ENCODE results near the gene CRMP1.

The CRMP1 gene

DNA sequence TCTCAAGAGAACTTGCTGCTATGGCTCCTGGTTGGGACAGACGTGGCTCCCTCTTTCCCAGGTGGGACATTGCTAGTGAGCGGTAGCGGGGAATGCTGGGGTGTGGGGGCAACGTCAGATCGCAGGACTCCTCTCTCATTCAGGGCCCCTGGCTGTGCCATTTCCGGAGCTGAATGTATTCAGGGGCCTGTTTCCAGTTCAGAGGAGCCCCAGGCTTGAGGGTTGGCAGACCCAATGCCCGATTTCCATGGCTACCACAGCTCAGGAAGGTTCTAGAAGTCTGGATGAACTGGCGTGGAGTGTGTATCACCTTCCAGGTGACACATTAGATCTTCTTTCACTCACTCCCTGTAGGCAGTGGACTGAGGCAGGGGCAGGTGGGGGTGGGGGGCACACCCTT is 26.2 kb upstream of the CRMP1 start:
- no peak for FAIRE-seq

GRCh38 chr4:5918331-5918985 is 25.6 kb upstream of the CRMP1 start:
- no peak for FAIRE-seq

- no peak for FAIRE-seq
Observed at GRCh38 chr4:5917672-5918071, 24.8 kb upstream of the CRMP1 start.

- no peak for FAIRE-seq
Observed at GRCh38 chr4:5916229-5916628, 23.3 kb upstream of the CRMP1 start.

- no peak for FAIRE-seq
Observed at GRCh38 chr4:5913454-5913853, 20.6 kb upstream of the CRMP1 start.

DNA sequence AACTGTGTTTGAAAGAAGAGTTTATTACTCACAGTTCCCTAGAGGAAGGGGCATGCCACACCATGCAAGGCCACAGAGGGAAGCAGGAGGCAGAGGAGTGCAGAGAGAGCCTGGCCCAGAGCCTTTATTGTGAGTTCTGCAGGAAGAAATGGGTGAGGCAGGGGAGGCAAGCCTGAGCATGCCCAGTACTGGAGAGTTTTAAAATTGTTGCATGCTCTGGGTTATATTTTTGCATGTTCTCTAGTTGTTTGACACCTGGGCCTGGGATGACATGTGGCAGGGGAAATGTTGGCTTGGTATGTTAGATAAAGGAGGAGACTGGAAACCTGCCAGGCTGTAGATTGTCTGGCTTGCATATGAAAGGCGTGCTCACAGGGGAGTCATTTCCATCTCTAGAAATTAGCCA is 19.7 kb upstream of the CRMP1 start:
- FAIRE-seq = no peak

- no peak for FAIRE-seq
Observed at GRCh38 chr4:5908876-5909427, 16.1 kb upstream of the CRMP1 start.

DNA sequence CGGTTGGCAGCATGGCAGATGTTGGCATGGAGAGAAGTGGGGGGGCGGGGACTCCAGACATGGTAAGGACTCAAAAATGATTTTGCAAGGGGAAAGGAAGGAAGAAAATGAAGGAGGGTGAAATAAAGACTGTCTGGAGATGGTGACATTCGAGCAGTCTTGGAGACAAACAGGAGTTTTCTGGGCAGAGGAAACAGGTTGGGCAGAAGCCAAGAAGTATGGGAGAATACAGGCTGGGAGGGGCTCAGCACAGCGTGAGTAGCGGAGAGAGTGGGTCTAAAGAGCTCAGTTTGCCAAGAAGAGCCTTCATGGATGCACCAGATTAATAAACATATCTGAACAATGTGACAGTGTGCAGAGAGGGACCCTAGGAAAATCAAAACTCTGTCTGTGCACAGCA is 13.3 kb upstream of the CRMP1 start:
- no peak for FAIRE-seq

GRCh38 chr4:5905714-5906113 is 12.8 kb upstream of the CRMP1 start:
- no peak for FAIRE-seq

- FAIRE-seq = peak; percentile 99
Observed at GRCh38 chr4:5900844-5901243, 8.0 kb upstream of the CRMP1 start.

DNA sequence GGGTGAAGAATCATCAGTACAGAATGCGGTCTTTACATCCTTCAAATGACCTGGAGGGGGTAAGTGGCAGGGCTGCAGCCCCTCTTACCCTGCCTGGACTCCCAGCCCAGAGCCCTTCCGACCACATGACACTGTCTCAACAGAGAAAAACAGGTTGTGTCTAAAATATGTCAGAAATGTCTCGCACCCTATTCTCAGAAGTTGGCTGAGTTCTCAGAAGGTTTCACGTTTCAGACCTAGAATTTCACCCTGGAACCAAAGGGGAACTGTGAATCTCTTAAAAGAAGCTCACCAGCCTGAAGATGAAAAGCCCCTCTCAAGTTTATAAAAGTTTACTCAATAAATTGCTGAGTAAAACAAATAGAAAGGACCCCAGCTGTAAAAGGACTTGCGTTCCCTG is 7.0 kb upstream of the CRMP1 start:
- FAIRE-seq = no peak

- FAIRE-seq = no peak
Observed at GRCh38 chr4:5899396-5899795, 6.5 kb upstream of the CRMP1 start.

DNA sequence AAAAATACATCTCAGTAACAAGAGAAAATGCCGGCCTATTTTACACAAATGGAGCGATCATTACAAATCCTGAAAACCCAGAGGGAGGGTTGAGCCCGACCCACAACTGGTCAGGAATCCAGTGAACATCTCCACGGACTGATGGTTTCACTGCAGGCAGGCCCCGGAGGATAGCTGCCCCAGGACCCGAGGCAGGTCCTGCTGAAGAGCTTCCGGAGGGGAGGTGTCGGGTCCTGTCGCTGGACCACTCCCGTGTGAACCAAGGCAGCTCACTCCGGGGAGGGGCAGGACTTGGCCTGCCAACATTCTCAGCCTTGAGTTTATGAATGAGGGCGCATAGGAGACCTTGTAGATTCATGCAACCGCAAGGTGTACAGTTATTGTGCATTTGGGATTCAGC is 4.8 kb upstream of the CRMP1 start:
- FAIRE-seq = no peak

- FAIRE-seq = no peak
Observed at GRCh38 chr4:5895287-5895686, 2.4 kb upstream of the CRMP1 start.

DNA sequence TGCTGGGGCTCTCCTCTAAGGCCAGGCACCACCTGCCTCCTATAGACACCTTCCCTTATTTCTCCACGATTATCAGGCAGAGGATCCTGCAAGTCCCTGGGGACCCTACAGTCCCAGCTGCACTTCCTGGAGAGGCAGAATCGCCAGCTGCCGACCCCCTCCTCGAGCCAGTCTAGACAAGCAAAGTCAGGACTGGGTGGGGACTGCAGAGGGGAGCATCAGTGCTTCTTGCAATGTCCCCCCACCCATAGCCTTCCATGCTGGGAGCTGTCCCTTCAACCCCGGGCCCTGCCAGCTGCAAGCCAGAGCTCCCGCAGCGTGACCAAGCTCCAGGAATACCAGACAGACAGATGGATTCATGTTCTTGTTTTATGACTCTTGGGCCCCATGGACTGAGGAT is 1.4 kb upstream of the CRMP1 start:
- FAIRE-seq = no peak

- no peak for FAIRE-seq
Observed at GRCh38 chr4:5893591-5893990, 705 bp upstream of the CRMP1 start.

GRCh38 chr4:5892323-5893003 is 423 bp downstream of the CRMP1 start:
- no peak for FAIRE-seq

- FAIRE-seq = no peak
Observed at GRCh38 chr4:5891563-5892322, 1.1 kb downstream of the CRMP1 start.

GRCh38 chr4:5890063-5890727 is 2.7 kb downstream of the CRMP1 start:
- FAIRE-seq = no peak

GRCh38 chr4:5889002-5889696 is 3.7 kb downstream of the CRMP1 start:
- no peak for FAIRE-seq

DNA sequence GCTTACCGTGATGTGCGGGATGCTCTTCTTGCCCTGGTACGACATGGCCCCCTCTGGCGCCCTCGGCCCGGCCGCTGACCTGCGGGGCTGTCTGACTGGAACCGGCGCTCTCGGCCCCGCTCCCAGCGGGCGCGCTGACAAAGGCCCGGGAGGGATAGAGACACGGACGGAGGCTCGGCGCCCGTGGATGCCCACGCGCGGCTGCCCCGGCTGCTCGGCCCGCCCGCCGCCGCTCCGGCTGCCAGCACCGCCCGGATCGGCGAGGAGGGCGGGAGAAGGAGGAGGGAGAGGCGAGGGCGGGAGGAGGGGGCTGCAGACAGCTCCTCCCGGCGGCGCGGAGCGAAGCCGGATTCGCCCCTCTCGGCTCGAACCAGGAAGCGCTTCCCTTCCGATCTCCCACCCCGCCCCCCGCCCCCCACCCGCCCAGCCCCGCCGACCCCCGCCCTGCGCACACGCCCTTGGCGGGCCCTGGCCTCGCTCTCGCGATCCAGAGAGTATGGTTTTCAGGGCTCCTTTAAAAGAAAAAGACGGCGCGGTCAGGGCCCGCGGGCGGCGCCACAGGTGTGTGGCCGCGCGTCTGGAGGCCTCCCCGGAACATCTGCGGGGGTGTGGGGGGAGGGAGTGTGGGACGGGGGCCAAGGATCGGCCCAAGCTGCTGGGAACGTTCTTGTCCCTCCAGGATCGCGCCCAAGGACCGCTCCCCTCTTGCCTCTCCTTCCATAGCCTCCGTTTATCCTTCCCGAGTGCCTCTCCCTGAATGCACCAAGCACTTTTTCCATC is 4.5 kb downstream of the CRMP1 start:
- FAIRE-seq = no peak

All from islet of Langerhans (tissue), 1 donor.